CD4-positive, alpha-beta T cell (primary cell): Measurements from ENCODE around the gene ANXA3. TPM values are rescaled to one million over a fixed set of nuclear protein-coding genes. Genes with fewer than 3 reads are reported as not detected.

Source experiments
- ATAC-seq: fragments of 200-7000 bp; cut with Tn5 transposase; one replicate; pipeline ENCODE4 v1.10.0; 2022; ENCODE audit warnings: mild to moderate bottlenecking; ENCODE audit not compliant: poor library complexity
- CTCF ChIA-PET: fragments of 350-600 bp; sonication (Branson Sonifier 250); formaldehyde crosslinking; loops from one replicate; lab custom pipeline; 2021; ENCODE audit warnings: antibody characterized with exemption, inconsistent platforms; lab: Charles Lee
- POLR2A ChIA-PET: fragments of 350-600 bp; sonication (Branson Sonifier 250); formaldehyde crosslinking; loops from one replicate; lab custom pipeline; 2021; ENCODE audit warnings: antibody characterized with exemption, inconsistent platforms; lab: Charles Lee
- DNase-seq, 14 experiments: peaks; one replicate each; pipeline ENCODE4 v3.0.0-alpha.2; 2013 to 2020; ENCODE audit warnings: mixed read lengths in 2 of 14
- H3K27ac ChIP-seq, 2 donors: one replicate each; pipeline versions ENCODE4 v1.5.1 to v1.7.0; 2013; ENCODE audit warnings: low read length in 2 of 2, low read depth in 1 of 2, mild to moderate bottlenecking in 1 of 2
- H3K27me3 ChIP-seq, 2 experiments: 1 replicate in 1 of 2; 2 replicates in 1 of 2; pipeline versions ENCODE4 v1.6.1 to v1.7.0; 2013; ENCODE audit warnings: low read length in 2 of 2, control low read depth in 1 of 2, mild to moderate bottlenecking in 1 of 2, moderate library complexity in 1 of 2; ENCODE audit not compliant: insufficient read depth in 2 of 2, control insufficient read depth in 1 of 2
- H3K36me3 ChIP-seq: one replicate; pipeline ENCODE4 v1.6.1; 2013; ENCODE audit warnings: low read length, control low read depth; ENCODE audit not compliant: insufficient read depth
- H3K4me1 ChIP-seq: one replicate; pipeline ENCODE4 v1.6.1; 2013; ENCODE audit warnings: low read length, control low read depth; ENCODE audit not compliant: insufficient read depth
- H3K4me3 ChIP-seq: one replicate; pipeline ENCODE4 v1.5.1; 2013; ENCODE audit warnings: mild to moderate bottlenecking, low read length, moderate library complexity
- H3K9me3 ChIP-seq, 2 experiments: 1 replicate in 1 of 2; 2 replicates in 1 of 2; pipeline versions ENCODE4 v1.6.1 to v1.7.0; 2013; ENCODE audit warnings: low read length in 2 of 2, mild to moderate bottlenecking in 2 of 2, control low read depth in 1 of 2, moderate library complexity in 1 of 2; ENCODE audit not compliant: control insufficient read depth in 1 of 2, insufficient read depth in 1 of 2
- H3K27ac Mint-ChIP-seq: one replicate; pipeline ENCODE4 v1.8.0; 2020; ENCODE audit warnings: mixed read lengths
- H3K27me3 Mint-ChIP-seq: one replicate; pipeline ENCODE4 v1.8.0; 2021; ENCODE audit warnings: mixed read lengths
- H3K36me3 Mint-ChIP-seq: one replicate; pipeline ENCODE4 v1.8.0; 2021; ENCODE audit warnings: low read depth, mixed read lengths
- H3K4me1 Mint-ChIP-seq: one replicate; pipeline ENCODE4 v1.8.0; 2021; ENCODE audit warnings: low read depth, mixed read lengths
- H3K4me3 Mint-ChIP-seq: one replicate; pipeline ENCODE4 v1.8.0; 2020; ENCODE audit warnings: mild to moderate bottlenecking, mixed read lengths
- H3K9me3 Mint-ChIP-seq: one replicate; pipeline ENCODE4 v1.8.0; 2020; ENCODE audit warnings: mixed read lengths
- intact Hi-C, 2 experiments: fragments of 100-400 bp; cut with DNase I in 1 of 2; cut with micrococcal nuclease in 1 of 2; formaldehyde crosslinking; loops; one replicate each; pipeline versions ENCODE4 v1.15.1 to v1.9.0; 2023 to 2025; cut with DNase I, micrococcal nuclease
- total RNA-seq, 174 experiments: library from RNA in 2 of 174; stranded (reverse) in 2 of 174; gene quantifications; one replicate each; pipeline ENCODE4 v1.2.3 and lab custom pipeline; 2021 to 2026
- TF ChIP-seq, protein P1 (sequence below): fragments of 200-600 bp; IDR thresholded peaks from one replicate; pipeline ENCODE4 v1.8.0; 2022; ENCODE audit warnings: antibody characterized with exemption, mild to moderate bottlenecking

The ANXA3 gene
- total RNA-seq, 2 experiments from 2014 or later = not detected

DNA sequence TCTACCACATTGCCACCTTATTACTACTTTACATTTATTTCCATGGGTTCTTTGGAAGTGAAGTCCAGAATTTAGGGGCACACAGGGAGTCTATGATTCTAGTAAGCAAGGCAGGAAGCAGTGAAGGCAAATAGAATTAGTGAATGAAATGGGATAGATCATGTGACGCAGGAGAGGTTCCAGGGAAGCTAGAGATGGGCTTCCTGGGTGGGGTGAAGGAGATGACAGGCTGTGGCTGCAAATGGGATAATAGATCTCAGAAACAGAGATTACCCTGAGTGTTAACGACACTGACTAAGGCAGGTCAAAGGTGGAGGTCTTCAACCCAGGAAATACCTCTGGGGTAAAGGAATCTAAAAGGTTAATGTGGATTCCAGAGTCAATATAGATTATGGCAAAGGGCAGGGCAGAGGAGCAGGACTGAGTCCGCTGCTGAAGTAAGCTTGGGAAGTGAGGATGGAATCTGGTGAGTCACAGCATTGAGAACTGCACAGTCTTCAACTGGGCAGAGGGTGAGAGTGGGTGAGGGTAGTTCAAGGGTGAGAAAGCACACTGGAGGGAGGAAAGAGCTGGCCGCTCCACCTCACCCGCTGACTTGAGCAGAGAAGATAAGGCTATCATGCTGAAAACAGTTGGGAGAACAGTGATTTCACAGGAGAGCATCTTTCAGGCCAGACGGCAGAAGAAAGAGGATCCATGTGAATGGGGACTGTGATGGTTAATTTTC is 70.8 kb downstream of the ANXA3 start:
- no peak overlapping the region for H3K27ac Mint-ChIP-seq
- TF ChIP-seq, protein P1, sequence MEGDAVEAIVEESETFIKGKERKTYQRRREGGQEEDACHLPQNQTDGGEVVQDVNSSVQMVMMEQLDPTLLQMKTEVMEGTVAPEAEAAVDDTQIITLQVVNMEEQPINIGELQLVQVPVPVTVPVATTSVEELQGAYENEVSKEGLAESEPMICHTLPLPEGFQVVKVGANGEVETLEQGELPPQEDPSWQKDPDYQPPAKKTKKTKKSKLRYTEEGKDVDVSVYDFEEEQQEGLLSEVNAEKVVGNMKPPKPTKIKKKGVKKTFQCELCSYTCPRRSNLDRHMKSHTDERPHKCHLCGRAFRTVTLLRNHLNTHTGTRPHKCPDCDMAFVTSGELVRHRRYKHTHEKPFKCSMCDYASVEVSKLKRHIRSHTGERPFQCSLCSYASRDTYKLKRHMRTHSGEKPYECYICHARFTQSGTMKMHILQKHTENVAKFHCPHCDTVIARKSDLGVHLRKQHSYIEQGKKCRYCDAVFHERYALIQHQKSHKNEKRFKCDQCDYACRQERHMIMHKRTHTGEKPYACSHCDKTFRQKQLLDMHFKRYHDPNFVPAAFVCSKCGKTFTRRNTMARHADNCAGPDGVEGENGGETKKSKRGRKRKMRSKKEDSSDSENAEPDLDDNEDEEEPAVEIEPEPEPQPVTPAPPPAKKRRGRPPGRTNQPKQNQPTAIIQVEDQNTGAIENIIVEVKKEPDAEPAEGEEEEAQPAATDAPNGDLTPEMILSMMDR = no peak
- no peaks in the 10 kb centered on the region for H3K9me3 Mint-ChIP-seq
- H3K27me3 Mint-ChIP-seq = no peaks in the 10 kb centered on the region
- H3K36me3 Mint-ChIP-seq = no peaks in the 10 kb centered on the region
- H3K4me3 Mint-ChIP-seq = no peak overlapping the region
- H3K4me3 ChIP-seq = no peak overlapping the region
- no peaks in the 10 kb centered on the region for H3K36me3 ChIP-seq
- intact Hi-C loops = no loop called here
- ATAC-seq = no peak
- POLR2A ChIA-PET = no interaction called here
- no peaks in the 10 kb centered on the region for H3K27me3 ChIP-seq
- CTCF ChIA-PET = no interaction called here
- no peak overlapping the region for H3K27ac ChIP-seq
- H3K9me3 ChIP-seq = no peaks in the 10 kb centered on the region
- DNase-seq = no peak
- H3K4me1 Mint-ChIP-seq = peaks cover 8% of the 10 kb centered on the region
- H3K4me1 ChIP-seq = no peaks in the 10 kb centered on the region

DNA sequence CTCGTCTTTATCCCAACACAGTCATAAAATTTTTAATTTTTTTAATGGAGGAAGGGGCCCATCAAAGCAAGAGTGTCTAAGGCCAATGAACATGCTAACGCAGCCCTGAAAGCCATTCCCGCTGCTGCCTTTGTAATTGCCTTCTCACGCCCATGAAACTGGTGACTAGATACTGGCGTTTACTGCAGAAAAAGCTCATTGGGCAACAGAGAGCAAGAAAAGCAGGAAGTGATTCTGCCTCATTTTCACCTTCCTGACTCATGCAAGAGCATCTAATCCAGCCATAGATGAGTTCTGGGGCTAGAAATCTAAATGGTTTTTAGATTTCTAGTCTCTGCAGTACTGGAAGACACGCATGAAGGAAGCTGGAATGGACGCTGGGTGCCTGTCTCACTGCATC is 72.5 kb downstream of the ANXA3 start:
- no peaks in the 10 kb centered on the region for H3K4me1 Mint-ChIP-seq
- Histone ChIP-seq H3K27ac (no peak overlapping the region), H3K27me3 (no peaks in the 10 kb centered on the region), H3K36me3 (no peaks in the 10 kb centered on the region), H3K4me1 (no peaks in the 10 kb centered on the region), H3K9me3 (no peaks in the 10 kb centered on the region), H3K4me3 (no peak overlapping the region)
- H3K36me3 Mint-ChIP-seq = no peaks in the 10 kb centered on the region
- no peak overlapping the region for H3K27ac Mint-ChIP-seq
- no peak for DNase-seq
- CTCF ChIA-PET = no interaction called here
- no peaks in the 10 kb centered on the region for H3K27me3 Mint-ChIP-seq
- intact Hi-C loops = no loop called here
- no peak overlapping the region for H3K4me3 Mint-ChIP-seq
- POLR2A ChIA-PET = no interaction called here
- no peaks in the 10 kb centered on the region for H3K9me3 Mint-ChIP-seq
- TF ChIP-seq, protein P1 = no peak
- no peak for ATAC-seq

DNA sequence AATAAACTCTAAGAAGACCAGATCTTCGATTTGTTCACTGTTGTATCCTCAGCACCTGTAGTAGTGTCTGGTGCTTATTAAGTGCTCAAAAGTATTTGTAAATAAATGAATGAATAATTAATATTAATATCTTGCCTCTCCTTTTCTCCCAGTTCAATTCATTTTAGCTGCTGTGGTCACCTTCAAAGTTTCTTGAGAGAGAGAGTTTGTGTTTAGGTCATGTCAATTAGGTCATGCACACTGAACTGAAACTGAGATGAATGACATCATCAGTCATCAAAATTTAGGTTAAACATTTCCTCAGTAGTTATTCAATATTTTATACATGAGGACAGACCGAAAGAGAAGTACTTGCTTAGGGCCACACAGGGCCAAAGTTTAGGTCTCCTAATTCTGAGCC is 73.5 kb downstream of the ANXA3 start:
- Histone ChIP-seq H3K36me3 (no peaks in the 10 kb centered on the region), H3K4me3 (no peak overlapping the region), H3K4me1 (no peaks in the 10 kb centered on the region), H3K9me3 (no peaks in the 10 kb centered on the region), H3K27ac (no peak overlapping the region), H3K27me3 (no peaks in the 10 kb centered on the region)
- ChIA-PET CTCF (interaction anchor here (0.6 kb wide), 1 partner anchor 150 kb away, joined by 4 read pairs; no protein-coding TSS in a partner anchor), POLR2A (no interaction called here)
- TF ChIP-seq, protein P1 = no peak
- intact Hi-C loops = no loop called here
- no peaks in the 10 kb centered on the region for H3K27me3 Mint-ChIP-seq
- no peak for DNase-seq
- no peak overlapping the region for H3K4me3 Mint-ChIP-seq
- no peaks in the 10 kb centered on the region for H3K4me1 Mint-ChIP-seq
- H3K36me3 Mint-ChIP-seq = no peaks in the 10 kb centered on the region
- H3K9me3 Mint-ChIP-seq = no peaks in the 10 kb centered on the region
- no peak for ATAC-seq
- H3K27ac Mint-ChIP-seq = no peak overlapping the region
